A549 (cell line): ENCODE measurements around the gene AKIRIN2.

Experiments
- CTCF ChIP-seq: fragments of >200 bp; sonication (Bioruptor Twin); formaldehyde crosslinking; IDR thresholded peaks from 3 replicates; pipeline ENCODE4 v1.5.1; 2016
- EP300 ChIP-seq, 2 experiments: fragments of >200 bp; sonication (Bioruptor Twin); formaldehyde crosslinking; IDR thresholded peaks; 2 replicates in 1 of 2; 3 replicates in 1 of 2; pipeline ENCODE4 v1.6.1; 2016 to 2017
- ESRRA ChIP-seq: fragments of 150-350 bp; IDR thresholded peaks from 2 replicates; pipeline ENCODE4 v1.6.1; 2014; ENCODE audit warnings: mild to moderate bottlenecking, low read length, borderline replicate concordance
- JUNB ChIP-seq: fragments of >200 bp; sonication (Bioruptor Twin); formaldehyde crosslinking; IDR thresholded peaks from 2 replicates; pipeline ENCODE4 v1.6.1; 2016
- MAFK ChIP-seq: fragments of 450-650 bp; IDR thresholded peaks from 2 replicates; pipeline ENCODE4 v1.6.1; 2014; ENCODE audit not compliant: partially characterized antibody
- RAD21 ChIP-seq, 2 experiments: fragments of >200 bp in 1 of 2; sonication (Bioruptor Twin) in 1 of 2; formaldehyde crosslinking in 1 of 2; IDR thresholded peaks in 1 of 2; conservative IDR thresholded peaks in 1 of 2; 2 replicates in 1 of 2; 3 replicates in 1 of 2; pipeline ENCODE4 v1.6.1; 2012 to 2018; ENCODE audit warnings: inconsistent platforms in 1 of 2
- REST ChIP-seq: fragments of 200-600 bp; sonication (generic); IDR thresholded peaks from 2 replicates; pipeline ENCODE4 v1.6.1; 2016; ENCODE audit warnings: antibody characterized with exemption, mild to moderate bottlenecking, moderate library complexity
- USF2 ChIP-seq: fragments of 450-650 bp; IDR thresholded peaks from 2 replicates; pipeline ENCODE4 v1.6.1; 2014; ENCODE audit warnings: antibody characterized with exemption
- TF ChIP-seq, protein P1 (sequence below): fragments of >200 bp; sonication (Bioruptor Twin); formaldehyde crosslinking; IDR thresholded peaks from 3 replicates; pipeline ENCODE4 v1.6.1; 2016

DNA sequence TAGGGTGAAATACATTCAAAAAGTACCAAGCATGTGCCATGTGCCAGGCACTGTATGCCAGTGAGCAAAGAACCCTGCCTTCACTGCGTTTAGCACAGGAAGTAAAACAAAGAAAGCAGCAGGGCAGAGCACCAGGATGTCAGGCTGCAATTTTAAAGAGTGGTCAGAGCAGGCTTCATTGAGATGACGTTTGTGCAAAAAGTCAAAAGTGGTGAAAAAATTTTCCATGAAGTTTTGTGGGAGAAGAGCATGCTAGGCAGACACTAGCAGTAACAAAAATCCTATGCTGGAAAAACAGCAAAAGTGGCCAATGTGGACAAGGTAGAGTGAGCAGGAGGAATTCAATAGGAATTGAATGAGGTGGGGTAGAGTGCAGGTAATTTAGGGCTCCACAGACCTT lies 31.3 kb downstream of the AKIRIN2 start:
- TF ChIP-seq ESRRA (no peak), RAD21 (conservative IDR thresholded peaks at IDR 0.05 in 1 of 2, IDR thresholded peaks at IDR 0.05 in 1 of 2) (no peak), REST (no peak), MAFK (no peak), CTCF (no peak), JUNB (no peak), USF2 (no peak), EP300 (IDR thresholded peaks at IDR 0.05) (no peak)
- TF ChIP-seq, protein P1, sequence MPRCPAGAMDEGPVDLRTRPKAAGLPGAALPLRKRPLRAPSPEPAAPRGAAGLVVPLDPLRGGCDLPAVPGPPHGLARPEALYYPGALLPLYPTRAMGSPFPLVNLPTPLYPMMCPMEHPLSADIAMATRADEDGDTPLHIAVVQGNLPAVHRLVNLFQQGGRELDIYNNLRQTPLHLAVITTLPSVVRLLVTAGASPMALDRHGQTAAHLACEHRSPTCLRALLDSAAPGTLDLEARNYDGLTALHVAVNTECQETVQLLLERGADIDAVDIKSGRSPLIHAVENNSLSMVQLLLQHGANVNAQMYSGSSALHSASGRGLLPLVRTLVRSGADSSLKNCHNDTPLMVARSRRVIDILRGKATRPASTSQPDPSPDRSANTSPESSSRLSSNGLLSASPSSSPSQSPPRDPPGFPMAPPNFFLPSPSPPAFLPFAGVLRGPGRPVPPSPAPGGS: no peak
